ENCODE data around the gene B3GALT5.
"Not testable (repeated sequence)": the region's sequence is repeated elsewhere in the genome, so short reads cannot be mapped to it uniquely, and the experiment has no call there.

Gene B3GALT5

GRCh38 chr21:39579734-39580332 lies 32.9 kb upstream of the B3GALT5 start:
- no peak for TF ChIP-seq CTCF (conservative IDR thresholded peaks at IDR 0.05; ENCODE audit: low read depth, low read length)
- no peak for DNase-seq (ENCODE audit: low read depth)

GRCh38 chr21:39580744-39581143 lies 32.0 kb upstream of the B3GALT5 start:
- no peak for TF ChIP-seq CTCF (conservative IDR thresholded peaks at IDR 0.05; ENCODE audit: low read depth, low read length)
- H3K4me3 ChIP-seq (ENCODE audit: low read length): no peak overlapping the region
- DNase-seq (ENCODE audit: low read depth): no peak

More at GRCh38 chr21:39579734-39580332, 32.9 kb upstream of the B3GALT5 start:
- H3K4me3 ChIP-seq (ENCODE audit: low read length): no peak overlapping the region

- DNase-seq (ENCODE audit: low read depth): no peak
- TF ChIP-seq CTCF (conservative IDR thresholded peaks at IDR 0.05; ENCODE audit: low read depth, low read length): no peak
- no peak overlapping the region for H3K4me3 ChIP-seq (ENCODE audit: low read length)
These were observed 31.3 kb upstream of the B3GALT5 start for GRCh38 chr21:39581414-39581813.

- TF ChIP-seq CTCF (conservative IDR thresholded peaks at IDR 0.05; ENCODE audit: low read depth, low read length): no peak
- no peak overlapping the region for H3K4me3 ChIP-seq (ENCODE audit: low read length)
- no peak for DNase-seq (ENCODE audit: low read depth)
These were observed 30.0 kb upstream of the B3GALT5 start for GRCh38 chr21:39582749-39583148.

GRCh38 chr21:39583586-39583985 lies 29.2 kb upstream of the B3GALT5 start:
- not testable (repeated sequence) for DNase-seq (ENCODE audit: low read depth)

GRCh38 chr21:39587376-39587775 lies 25.4 kb upstream of the B3GALT5 start:
- H3K4me3 ChIP-seq (ENCODE audit: low read length): no peak overlapping the region
- TF ChIP-seq CTCF (conservative IDR thresholded peaks at IDR 0.05; ENCODE audit: low read depth, low read length): no peak
- no peak for DNase-seq (ENCODE audit: low read depth)

More at GRCh38 chr21:39583586-39583985, 29.2 kb upstream of the B3GALT5 start:
- H3K4me3 ChIP-seq (ENCODE audit: low read length): not testable (repeated sequence)

- no peak for DNase-seq (ENCODE audit: low read depth)
- H3K4me3 ChIP-seq (ENCODE audit: low read length): no peak overlapping the region
- no peak for TF ChIP-seq CTCF (conservative IDR thresholded peaks at IDR 0.05; ENCODE audit: low read depth, low read length)
These were observed 23.9 kb upstream of the B3GALT5 start for GRCh38 chr21:39588884-39589283.
